GM10847 (cell line): ENCODE results near the gene SLC39A13.

Experiments
- POLR2A ChIP-seq: IDR thresholded peaks from 2 replicates; pipeline ENCODE4 v1.6.1; 2011; ENCODE audit not compliant: insufficient read length; ENCODE audit errors: extremely low read depth

The SLC39A13 gene

GRCh38 chr11:47393163-47394049 is 15.0 kb upstream of the SLC39A13 start:
- TF ChIP-seq POLR2A = no peak

- no peak for TF ChIP-seq POLR2A
Measured at GRCh38 chr11:47394050-47394321, 14.4 kb upstream of the SLC39A13 start.

GRCh38 chr11:47394322-47395222 is 13.8 kb upstream of the SLC39A13 start:
- TF ChIP-seq POLR2A = peak; percentile 63

- TF ChIP-seq POLR2A = no peak
Measured at GRCh38 chr11:47395223-47396048, 13.0 kb upstream of the SLC39A13 start.

GRCh38 chr11:47396049-47396320 is 12.4 kb upstream of the SLC39A13 start:
- no peak for TF ChIP-seq POLR2A

- no peak for TF ChIP-seq POLR2A
Measured at GRCh38 chr11:47398011-47398410, 10.4 kb upstream of the SLC39A13 start.

- no peak for TF ChIP-seq POLR2A
Measured at GRCh38 chr11:47398551-47398950, 9.8 kb upstream of the SLC39A13 start.

GRCh38 chr11:47399860-47400767 is 8.3 kb upstream of the SLC39A13 start:
- TF ChIP-seq POLR2A = peak; percentile 40

- TF ChIP-seq POLR2A = peak; percentile 17
Measured at GRCh38 chr11:47400768-47401279, 7.6 kb upstream of the SLC39A13 start.

GRCh38 chr11:47403135-47403534 is 5.3 kb upstream of the SLC39A13 start:
- no peak for TF ChIP-seq POLR2A

GRCh38 chr11:47403571-47403970 is 4.8 kb upstream of the SLC39A13 start:
- TF ChIP-seq POLR2A = no peak

- no peak for TF ChIP-seq POLR2A
Measured at GRCh38 chr11:47406896-47407745, 1.3 kb upstream of the SLC39A13 start.
